Measurements from ENCODE around the gene CSRP1. TPM values are rescaled to one million over a fixed set of nuclear protein-coding genes. Genes with fewer than 3 reads are reported as not detected.

The CSRP1 gene
- total RNA-seq, 4 donors from 2014 or later, result 22.7 to 91.1 (median 68.9) TPM

DNA sequence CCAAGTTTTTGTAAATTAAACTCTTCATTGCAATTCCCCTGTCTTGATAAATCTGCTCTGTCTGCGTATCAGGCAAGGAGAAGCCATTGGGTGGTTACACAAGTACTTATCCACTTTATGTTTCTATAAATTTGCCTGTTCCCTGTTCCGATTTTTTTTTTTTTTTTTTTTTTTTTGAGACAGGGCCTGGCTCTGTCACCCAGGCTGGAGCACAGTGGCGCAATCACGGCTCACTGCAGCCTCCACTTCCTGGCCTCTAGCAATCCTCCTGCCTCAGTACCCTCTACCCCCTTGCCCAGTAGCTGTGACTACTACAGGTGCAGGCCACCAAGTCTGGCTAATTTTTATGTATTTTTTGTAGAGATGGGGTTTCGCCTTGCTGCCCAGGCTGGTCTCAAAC, 11.1 kb upstream of the CSRP1 start:
- Histone ChIP-seq H3K4me3 (no peak overlapping the region), H3K27me3 (no peaks in the 10 kb centered on the region), H3K27ac (no peak overlapping the region), H3K9me3 (no peaks in the 10 kb centered on the region), H3K36me3 (no peaks in the 10 kb centered on the region), H3K4me1 (peaks cover 0 to 3% of the 10 kb centered on the region in 2 donors)
- no peak for DNase-seq
- intact Hi-C loops (cut with DNase I; ENCODE audit: low total_unique reads), result no loop called here
- TF ChIP-seq CTCF (IDR thresholded peaks at IDR 0.05 in 4 of 5, conservative IDR thresholded peaks at IDR 0.05 in 1 of 5) (no peak), POLR2A (IDR thresholded peaks at IDR 0.05) (no peak)
- ATAC-seq, result no peak
- in situ Hi-C loops (cut with MboI; ENCODE audit: low sequenced_read_pairs in 4 of 4), result loop anchor here (5.0 to 10.0 kb wide), 2 partner anchors 36 to 73 kb away; no protein-coding TSS in a partner anchor

DNA sequence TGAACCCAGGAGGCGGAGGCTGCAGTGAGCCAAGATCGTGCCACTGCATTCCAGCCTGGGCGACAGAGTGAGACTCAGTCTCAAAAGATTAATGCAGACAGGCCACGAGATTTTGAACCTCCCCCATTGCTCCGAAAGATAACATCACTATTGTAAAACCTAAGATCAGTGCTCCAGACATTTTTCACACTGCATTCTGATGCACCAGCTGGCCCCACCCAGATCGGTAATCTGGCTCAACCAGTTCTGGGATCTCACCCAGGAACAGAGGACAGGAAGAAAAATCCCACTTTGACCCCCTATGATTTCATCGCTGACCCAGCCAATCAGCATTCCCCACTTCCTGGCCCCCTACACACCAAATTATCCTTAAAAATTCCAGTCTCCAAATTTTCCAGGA, 10.7 kb upstream of the CSRP1 start:
- no peak overlapping the region for H3K27ac ChIP-seq
- intact Hi-C loops (cut with DNase I; ENCODE audit: low total_unique reads), result no loop called here
- no peaks in the 10 kb centered on the region for H3K27me3 ChIP-seq
- no peaks in the 10 kb centered on the region for H3K9me3 ChIP-seq
- ATAC-seq (no peak), DNase-seq (no peak)
- TF ChIP-seq CTCF (IDR thresholded peaks at IDR 0.05 in 4 of 5, conservative IDR thresholded peaks at IDR 0.05 in 1 of 5) (no peak), POLR2A (IDR thresholded peaks at IDR 0.05) (no peak)
- no peak overlapping the region for H3K4me3 ChIP-seq
- peaks cover 2 to 5% of the 10 kb centered on the region in 2 donors for H3K4me1 ChIP-seq
- no peaks in the 10 kb centered on the region for H3K36me3 ChIP-seq
- in situ Hi-C loops (cut with MboI; ENCODE audit: low sequenced_read_pairs in 4 of 4), result loop anchor here (5.0 to 10.0 kb wide), 2 partner anchors 35 to 73 kb away; no protein-coding TSS in a partner anchor

DNA sequence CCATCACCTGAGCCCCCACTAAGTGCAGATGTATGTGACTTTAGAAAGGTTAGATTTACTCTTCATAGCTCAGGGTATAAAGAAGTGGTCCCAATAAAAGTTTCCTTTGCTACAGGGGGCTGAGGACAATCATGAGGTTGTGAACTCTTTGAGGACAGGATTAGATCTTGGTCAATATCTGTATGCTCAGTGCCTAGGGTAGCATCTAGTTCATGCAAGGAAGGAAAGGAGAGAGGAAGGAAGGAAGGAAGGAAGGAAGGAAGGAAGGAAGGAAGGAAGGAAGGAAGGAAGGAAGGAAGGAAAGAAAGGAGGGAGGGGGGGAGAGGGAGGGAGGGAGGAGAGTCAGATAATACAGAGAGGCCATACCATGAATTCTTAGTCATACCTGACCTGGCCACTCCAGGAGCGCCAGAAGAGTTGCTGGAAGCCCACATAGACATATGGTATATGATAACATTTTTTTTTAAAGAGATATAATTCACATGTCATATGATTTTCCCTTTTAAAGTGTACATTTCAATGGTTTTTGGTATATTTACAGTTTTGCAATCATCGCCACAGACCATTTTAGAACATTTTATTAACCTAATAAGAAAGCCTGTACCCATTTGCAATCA, 9.7 kb upstream of the CSRP1 start:
- intact Hi-C loops (cut with DNase I; ENCODE audit: low total_unique reads), result no loop called here

DNA sequence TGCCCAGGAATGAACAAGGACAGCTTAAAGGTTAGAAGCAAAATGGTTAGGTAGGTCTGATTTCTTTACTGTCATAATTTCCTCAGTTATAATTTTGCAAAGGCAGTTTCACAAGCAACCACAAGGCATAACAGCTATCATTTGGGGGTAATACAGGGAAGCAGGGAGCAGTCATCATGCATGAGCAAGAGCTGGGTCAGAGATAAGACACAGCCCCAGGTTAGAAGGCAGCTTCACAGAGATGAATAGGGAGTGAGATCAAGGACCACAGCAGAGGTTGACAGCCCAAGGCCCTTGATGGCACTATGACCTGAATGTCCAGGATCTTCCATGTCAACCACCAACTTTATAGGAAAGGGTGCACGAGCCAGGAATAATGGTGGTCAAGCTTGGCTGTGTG, 9.0 kb upstream of the CSRP1 start:
- intact Hi-C loops (cut with DNase I; ENCODE audit: low total_unique reads), result no loop called here
- no peak for DNase-seq
- H3K9me3 ChIP-seq, result no peaks in the 10 kb centered on the region
- no peak for ATAC-seq
- in situ Hi-C loops (cut with MboI; ENCODE audit: low sequenced_read_pairs in 4 of 4), result loop anchor here (5.0 to 10.0 kb wide), 2 partner anchors 34 to 71 kb away; no protein-coding TSS in a partner anchor
- no peak overlapping the region for H3K27ac ChIP-seq
- TF ChIP-seq CTCF (IDR thresholded peaks at IDR 0.05 in 4 of 5, conservative IDR thresholded peaks at IDR 0.05 in 1 of 5), result no peak
- TF ChIP-seq POLR2A (IDR thresholded peaks at IDR 0.05), result no peak
- no peaks in the 10 kb centered on the region for H3K36me3 ChIP-seq
- H3K4me3 ChIP-seq, result no peak overlapping the region
- H3K27me3 ChIP-seq, result no peaks in the 10 kb centered on the region
- peaks cover 11 to 18% of the 10 kb centered on the region in 2 donors for H3K4me1 ChIP-seq

More for the DNA sequence above, 9.7 kb upstream of the CSRP1 start:
- no peaks in the 10 kb centered on the region for H3K27me3 ChIP-seq
- TF ChIP-seq POLR2A (IDR thresholded peaks at IDR 0.05), result no peak
- no peak for TF ChIP-seq CTCF (IDR thresholded peaks at IDR 0.05 in 4 of 5, conservative IDR thresholded peaks at IDR 0.05 in 1 of 5)
- DNase-seq (no peak), ATAC-seq (no peak)
- in situ Hi-C loops (cut with MboI; ENCODE audit: low sequenced_read_pairs in 4 of 4), result loop anchor here (5.0 to 10.0 kb wide), 2 partner anchors 34 to 72 kb away; no protein-coding TSS in a partner anchor
- no peaks in the 10 kb centered on the region for H3K9me3 ChIP-seq
- H3K27ac ChIP-seq, result no peak overlapping the region
- H3K36me3 ChIP-seq, result no peaks in the 10 kb centered on the region
- H3K4me1 ChIP-seq, result peaks cover 11 to 15% of the 10 kb centered on the region in 2 donors
- no peak overlapping the region for H3K4me3 ChIP-seq

Measured in gastrocnemius medialis (tissue), 4 donors.